GM12875 (cell line): ENCODE data around the gene PKD1.

Source experiments
- H3K4me3 ChIP-seq: one replicate; pipeline ENCODE4 v1.5.1; 2011; ENCODE audit warnings: low read depth, low read length, control low read depth
- CTCF ChIP-seq: IDR thresholded peaks from 2 replicates; pipeline ENCODE4 v1.5.1; 2011; ENCODE audit warnings: low read depth, mild to moderate bottlenecking, control low read depth, inconsistent platforms, low read length, moderate library complexity, borderline replicate concordance; ENCODE audit not compliant: insufficient read depth

The PKD1 gene

GRCh38 chr16:2044541-2044940, 91.2 kb downstream of the PKD1 start:
- H3K4me3 ChIP-seq, result no peak overlapping the region
- TF ChIP-seq CTCF, result no peak

GRCh38 chr16:2043667-2044451, 91.8 kb downstream of the PKD1 start:
- no peak overlapping the region for H3K4me3 ChIP-seq
- no peak for TF ChIP-seq CTCF

GRCh38 chr16:2042986-2043666, 92.6 kb downstream of the PKD1 start:
- H3K4me3 ChIP-seq, result no peak overlapping the region

GRCh38 chr16:2042171-2042985, 93.3 kb downstream of the PKD1 start:
- H3K4me3 ChIP-seq, result no peak overlapping the region
- TF ChIP-seq CTCF, result no peak

More at GRCh38 chr16:2042986-2043666, 92.6 kb downstream of the PKD1 start:
- TF ChIP-seq CTCF, result no peak

- no peak for TF ChIP-seq CTCF
- no peak overlapping the region for H3K4me3 ChIP-seq
Observed at GRCh38 chr16:2040787-2041522, 94.7 kb downstream of the PKD1 start.

GRCh38 chr16:2040041-2040786, 95.5 kb downstream of the PKD1 start:
- H3K4me3 ChIP-seq, result no peak overlapping the region
- TF ChIP-seq CTCF, result no peak
